Measurements from ENCODE around the gene DEPDC7.

DNA sequence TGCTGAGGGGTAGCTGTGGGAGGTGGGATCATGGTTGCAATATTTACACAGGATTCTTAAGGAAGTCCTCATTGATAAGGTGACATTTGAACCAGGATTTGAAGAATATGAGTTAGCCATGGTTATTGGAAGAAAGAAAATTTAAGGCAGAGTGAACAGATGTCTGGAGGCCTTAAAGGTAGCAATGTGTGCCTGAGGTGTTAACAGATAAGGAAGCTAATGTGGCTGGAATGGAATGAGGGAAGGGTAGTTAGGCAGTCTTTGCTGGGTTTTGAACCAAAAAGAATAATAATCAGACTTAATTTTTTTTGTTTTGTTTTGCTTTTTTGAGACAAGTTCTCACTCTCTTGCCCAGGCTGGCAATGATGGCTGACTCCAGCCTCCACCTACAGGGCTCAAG, 9.7 kb upstream of the DEPDC7 start:
- TF ChIP-seq ZIC2 (tag by site-specific recombination; IDR thresholded peaks at IDR 0.05) (no peak), ZNF221 (tag by site-specific recombination; IDR thresholded peaks at IDR 0.05; ENCODE audit: borderline replicate concordance) (no peak), ZBTB49 (tag by site-specific recombination; IDR thresholded peaks at IDR 0.05; ENCODE audit: low read depth) (no peak)
